GM12801 (cell line): ENCODE measurements around the gene STX11.

Experiments used
- TF ChIP-seq, protein P1 (sequence below): IDR thresholded peaks from one replicate; pipeline ENCODE4 v1.5.1; 2011; ENCODE audit warnings: control low read depth; ENCODE audit not compliant: insufficient read length; ENCODE audit errors: extremely low read depth

STX11 gene

DNA sequence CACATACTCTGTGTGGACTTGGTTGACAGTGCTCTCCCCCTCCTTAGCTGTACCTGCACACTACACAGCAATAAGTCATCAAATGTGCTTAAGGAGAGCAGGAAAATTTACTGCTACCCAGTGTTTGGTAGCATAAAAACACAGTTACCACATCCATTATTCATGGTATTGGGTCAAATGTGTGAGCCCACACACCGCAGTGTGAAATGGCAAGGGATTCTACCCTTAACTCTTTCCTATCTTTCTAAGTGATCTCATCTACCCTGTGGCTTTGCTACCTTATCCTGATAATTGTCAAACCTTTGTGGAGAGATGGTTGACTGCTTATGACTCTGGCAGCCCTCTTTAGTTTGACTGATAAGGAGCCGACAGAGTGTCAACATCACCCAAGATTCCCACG lies 47.6 kb downstream of the STX11 start:
- TF ChIP-seq, protein P1, sequence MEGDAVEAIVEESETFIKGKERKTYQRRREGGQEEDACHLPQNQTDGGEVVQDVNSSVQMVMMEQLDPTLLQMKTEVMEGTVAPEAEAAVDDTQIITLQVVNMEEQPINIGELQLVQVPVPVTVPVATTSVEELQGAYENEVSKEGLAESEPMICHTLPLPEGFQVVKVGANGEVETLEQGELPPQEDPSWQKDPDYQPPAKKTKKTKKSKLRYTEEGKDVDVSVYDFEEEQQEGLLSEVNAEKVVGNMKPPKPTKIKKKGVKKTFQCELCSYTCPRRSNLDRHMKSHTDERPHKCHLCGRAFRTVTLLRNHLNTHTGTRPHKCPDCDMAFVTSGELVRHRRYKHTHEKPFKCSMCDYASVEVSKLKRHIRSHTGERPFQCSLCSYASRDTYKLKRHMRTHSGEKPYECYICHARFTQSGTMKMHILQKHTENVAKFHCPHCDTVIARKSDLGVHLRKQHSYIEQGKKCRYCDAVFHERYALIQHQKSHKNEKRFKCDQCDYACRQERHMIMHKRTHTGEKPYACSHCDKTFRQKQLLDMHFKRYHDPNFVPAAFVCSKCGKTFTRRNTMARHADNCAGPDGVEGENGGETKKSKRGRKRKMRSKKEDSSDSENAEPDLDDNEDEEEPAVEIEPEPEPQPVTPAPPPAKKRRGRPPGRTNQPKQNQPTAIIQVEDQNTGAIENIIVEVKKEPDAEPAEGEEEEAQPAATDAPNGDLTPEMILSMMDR = no peak

DNA sequence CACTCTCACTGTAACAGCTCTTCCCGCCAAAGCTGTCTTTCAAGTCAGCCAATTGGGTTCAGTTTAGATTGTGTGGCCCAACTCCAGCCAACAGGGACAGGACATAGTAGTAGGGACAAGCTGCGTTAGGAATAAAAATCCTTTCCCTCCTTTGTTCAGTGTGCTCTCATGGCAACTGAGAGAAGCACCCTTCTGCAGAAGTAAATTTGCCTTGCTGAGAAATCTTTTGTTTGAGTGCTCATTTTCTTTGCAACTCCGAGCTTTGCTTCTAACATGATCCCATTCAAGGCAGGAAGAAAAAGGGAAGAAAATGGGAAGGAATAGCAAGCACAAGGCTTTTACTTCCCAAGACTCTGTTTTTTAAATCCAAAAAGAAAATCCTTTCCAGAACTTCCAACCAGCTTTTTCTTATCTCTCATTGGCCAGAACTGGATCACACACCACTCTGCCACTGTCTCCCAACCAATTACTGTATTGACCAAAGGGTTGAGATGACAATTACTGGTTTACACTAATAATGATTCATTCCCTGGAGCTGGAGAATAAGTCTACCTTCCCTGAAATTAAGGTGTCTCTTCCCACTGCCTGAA lies 52.7 kb downstream of the STX11 start:
- TF ChIP-seq, protein P1 = no peak

DNA sequence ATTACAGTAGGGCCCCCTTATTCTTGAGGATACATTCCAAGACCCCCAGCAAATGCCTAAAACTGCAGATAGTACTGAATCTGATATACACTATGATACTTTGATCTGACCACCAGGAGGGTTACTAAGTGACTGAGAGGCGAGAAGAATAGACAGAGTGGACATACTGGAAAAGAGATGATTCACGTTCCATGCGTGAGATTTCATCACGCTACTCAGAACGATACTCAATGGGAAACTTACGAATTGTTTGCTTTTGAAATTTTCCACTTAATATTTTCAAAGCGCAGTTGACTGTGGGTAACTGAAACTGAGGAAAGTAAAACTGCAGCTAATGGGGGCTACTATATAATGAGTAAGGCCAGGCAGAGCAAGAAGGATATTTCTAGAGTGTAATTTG lies 60.8 kb downstream of the STX11 start:
- TF ChIP-seq, protein P1 = no peak

DNA sequence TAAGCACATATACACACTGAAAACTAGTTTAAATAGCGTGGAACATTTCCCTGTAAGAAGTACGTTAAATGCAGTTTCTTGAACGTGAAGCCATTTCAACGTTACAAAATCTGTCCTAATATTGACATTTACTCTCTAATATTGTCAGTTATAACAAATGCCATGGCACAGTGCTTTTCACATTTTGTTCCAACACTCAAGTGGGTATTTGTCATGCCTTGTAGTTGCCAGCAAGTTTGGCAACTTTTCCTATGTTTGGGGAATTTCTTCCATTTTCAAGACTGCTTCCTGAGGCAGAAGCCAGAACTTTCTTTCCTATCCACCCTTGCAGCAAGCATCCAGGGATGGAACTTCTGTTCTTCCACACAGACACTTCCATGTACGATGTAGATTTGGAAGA lies 63.0 kb downstream of the STX11 start:
- TF ChIP-seq, protein P1 = no peak

DNA sequence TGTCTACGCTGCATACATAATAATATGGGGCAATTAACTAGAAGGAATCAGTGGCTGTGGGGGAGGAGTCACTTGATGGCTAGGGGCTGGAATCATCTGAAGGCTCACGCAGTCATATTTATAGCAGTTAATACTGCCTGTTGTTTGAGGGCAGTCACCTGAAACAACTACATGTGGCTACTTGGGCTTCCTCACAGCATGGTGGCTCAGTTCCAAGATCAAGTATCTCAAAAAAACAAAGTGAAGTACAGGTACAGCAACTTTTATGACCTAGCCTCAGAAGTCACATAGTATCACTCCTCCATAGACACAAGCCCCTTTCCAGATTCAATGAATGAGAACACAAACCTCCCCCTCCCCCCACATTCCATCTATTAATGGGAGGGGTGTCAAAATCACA lies 63.7 kb downstream of the STX11 start:
- TF ChIP-seq, protein P1 = no peak

DNA sequence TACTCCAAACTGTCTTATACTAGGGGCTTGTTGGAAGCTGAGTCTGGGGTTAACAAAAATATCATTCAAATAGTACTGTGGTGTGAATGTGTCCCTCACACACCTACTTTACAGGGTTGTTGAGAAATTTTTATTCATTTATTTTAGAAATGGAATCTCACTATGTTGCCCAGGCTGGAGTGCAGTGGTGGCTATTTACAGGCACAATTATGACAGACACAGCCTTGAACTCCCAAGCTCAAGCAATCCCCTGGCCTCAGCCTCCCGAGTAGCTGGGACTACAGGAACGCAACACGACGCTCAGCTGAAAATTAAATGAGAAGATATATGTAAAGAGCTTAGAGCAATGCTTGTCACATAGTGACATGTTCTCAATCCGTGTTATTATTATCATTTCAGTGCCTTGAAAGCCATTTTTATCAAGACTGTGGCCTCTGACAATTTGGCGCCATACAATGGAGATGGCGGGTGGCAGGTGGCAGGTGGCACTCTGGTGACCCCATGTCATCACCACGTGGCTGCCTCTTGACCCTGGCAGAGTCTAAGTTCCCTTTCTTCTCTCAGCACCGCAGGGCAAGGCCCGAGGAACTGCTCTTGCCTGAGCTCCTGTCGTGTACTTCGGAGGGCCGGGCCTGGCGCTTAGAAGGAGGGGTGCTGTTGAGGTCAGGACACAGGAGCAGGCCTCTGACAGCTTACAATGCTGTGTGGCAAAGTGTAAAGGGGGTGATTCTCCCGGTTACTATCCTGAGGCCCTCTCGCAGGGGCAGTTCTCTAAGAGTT lies 64.5 kb downstream of the STX11 start:
- TF ChIP-seq, protein P1 = no peak

DNA sequence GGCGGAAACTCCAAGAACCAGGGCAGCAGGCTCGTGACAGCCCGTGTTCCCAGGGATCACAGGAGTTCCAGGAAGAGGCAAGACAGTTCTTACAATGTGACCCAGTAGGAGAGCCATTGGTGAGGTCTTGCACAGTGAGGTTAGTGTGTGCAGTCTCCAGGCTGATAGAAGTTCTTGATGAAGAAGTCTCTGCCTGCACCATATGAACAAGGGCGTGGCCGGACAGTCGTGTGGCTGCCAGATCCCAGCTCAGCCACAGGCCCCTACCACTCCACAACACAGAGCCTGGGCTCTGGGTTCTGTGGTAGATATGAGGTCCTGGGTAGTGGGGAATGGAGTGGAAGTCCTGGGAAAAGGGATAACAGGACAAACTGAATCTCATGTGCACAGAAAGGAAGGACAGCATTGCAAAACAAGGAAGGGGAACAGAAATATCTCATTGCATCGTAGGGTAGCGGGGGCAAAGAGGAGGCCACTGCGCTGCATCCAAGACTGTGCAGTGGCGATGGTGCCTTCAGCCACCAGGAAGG lies 65.2 kb downstream of the STX11 start:
- TF ChIP-seq, protein P1 = no peak
